Lower lobe of right lung (tissue), 2 donors: ENCODE measurements around the gene PPIL4. TPM values are rescaled to one million over a fixed set of nuclear protein-coding genes. Genes with fewer than 3 reads are reported as not detected.
A peak's percentile ranks its signal among the peaks of the same experiment; 100 is the strongest.

ENCODE experiments used
- ATAC-seq, 2 donors: fragments of 200-7000 bp; cut with Tn5 transposase; one replicate each; pipeline ENCODE4 v1.9.1; 2020 to 2022; ENCODE audit warnings: mild to moderate bottlenecking in 2 of 2, moderate library complexity in 2 of 2
- DNase-seq: peaks from one replicate; pipeline ENCODE4 v3.0.0-alpha.2; 2020
- H3K27ac ChIP-seq: fragments of 200-600 bp; one replicate; pipeline ENCODE4 v1.8.0; 2022
- H3K27me3 ChIP-seq: fragments of 200-600 bp; one replicate; pipeline ENCODE4 v1.8.0; 2022; ENCODE audit warnings: low read depth
- H3K36me3 ChIP-seq: fragments of 200-600 bp; one replicate; pipeline ENCODE4 v1.8.0; 2022; ENCODE audit warnings: mild to moderate bottlenecking
- H3K4me1 ChIP-seq: fragments of 200-600 bp; one replicate; pipeline ENCODE4 v1.8.0; 2022
- H3K4me3 ChIP-seq: fragments of 200-600 bp; one replicate; pipeline ENCODE4 v1.8.0; 2022; ENCODE audit warnings: mild to moderate bottlenecking
- H3K9me3 ChIP-seq: fragments of 200-600 bp; one replicate; pipeline ENCODE4 v1.8.0; 2022
- CTCF ChIP-seq: fragments of 200-600 bp; IDR thresholded peaks from one replicate; pipeline ENCODE4 v1.8.0; 2022; ENCODE audit warnings: antibody characterized with exemption, mild to moderate bottlenecking
- intact Hi-C: fragments of 100-400 bp; cut with DNase I; formaldehyde crosslinking; loops from one replicate; pipeline ENCODE4 v1.11.0; 2022
- total RNA-seq: library from RNA; stranded (reverse); fragmentation: NEBNext Ultra II Directional; extraction: Animal tissue kit (Norgen Biotek cat#: 25700); gene quantifications from one replicate; pipeline ENCODE4 v1.2.1, GENCODE V29; 2021
- donor health status: DM: no; HTN: yes; CAD: no; lungs with severe emphysema.

The PPIL4 gene
- total RNA-seq, 1 donor from 2014 or later = 28.9 TPM

GRCh38 chr6:149580880-149581279 is 35.0 kb upstream of the PPIL4 start:
- DNase-seq = no peak
- Histone ChIP-seq H3K4me1 (no peaks in the 10 kb centered on the region), H3K27ac (no peak overlapping the region), H3K9me3 (no peaks in the 10 kb centered on the region), H3K4me3 (no peak overlapping the region), H3K27me3 (no peaks in the 10 kb centered on the region), H3K36me3 (peaks cover 73% of the 10 kb centered on the region)
- intact Hi-C loops = no loop called here
- TF ChIP-seq CTCF = no peak
- no peak for ATAC-seq

GRCh38 chr6:149567945-149568585 is 22.2 kb upstream of the PPIL4 start:
- TF ChIP-seq CTCF = no peak
- Histone ChIP-seq H3K9me3 (no peaks in the 10 kb centered on the region), H3K4me1 (peaks cover 20% of the 10 kb centered on the region), H3K27ac (no peak overlapping the region), H3K27me3 (no peaks in the 10 kb centered on the region), H3K4me3 (no peak overlapping the region), H3K36me3 (no peaks in the 10 kb centered on the region)
- ATAC-seq = no peak
- no peak for DNase-seq
- intact Hi-C loops = no loop called here

- no peak for TF ChIP-seq CTCF
- DNase-seq = no peak
- Histone ChIP-seq H3K4me3 (peak overlapping the region; percentile 95), H3K9me3 (no peaks in the 10 kb centered on the region), H3K27ac (peak overlapping the region; percentile 95), H3K36me3 (no peaks in the 10 kb centered on the region), H3K27me3 (no peaks in the 10 kb centered on the region), H3K4me1 (peaks cover 20% of the 10 kb centered on the region)
- intact Hi-C loops = no loop called here
- ATAC-seq = no peak
These were observed 21.3 kb upstream of the PPIL4 start for GRCh38 chr6:149567194-149567586.

GRCh38 chr6:149566410-149567193 is 20.8 kb upstream of the PPIL4 start:
- ATAC-seq = peak; percentile 67 to 71
- peak overlapping the region; percentile 95 for H3K27ac ChIP-seq
- no peaks in the 10 kb centered on the region for H3K27me3 ChIP-seq
- peak; percentile 72 for DNase-seq
- no peak for TF ChIP-seq CTCF
- peaks cover 20% of the 10 kb centered on the region for H3K4me1 ChIP-seq
- H3K4me3 ChIP-seq = peak overlapping the region; percentile 95
- no peaks in the 10 kb centered on the region for H3K9me3 ChIP-seq
- intact Hi-C loops = no loop called here
- H3K36me3 ChIP-seq = no peaks in the 10 kb centered on the region

- H3K4me3 ChIP-seq = peak within 1 kb of the TSS; percentile 95
- no peaks in the 10 kb centered on the region for H3K36me3 ChIP-seq
- peaks cover 20% of the 10 kb centered on the region for H3K4me1 ChIP-seq
- DNase-seq = peak; percentile 93
- no peaks in the 10 kb centered on the region for H3K27me3 ChIP-seq
- intact Hi-C loops = no loop called here
- TF ChIP-seq CTCF = peak; percentile 62
- peak within 1 kb of the TSS; percentile 95 for H3K27ac ChIP-seq
- ATAC-seq = peak; percentile 96 to 98
- no peaks in the 10 kb centered on the region for H3K9me3 ChIP-seq
These were observed 19.9 kb upstream of the PPIL4 start, which contains the start of gene GINM1 for GRCh38 chr6:149565527-149566409. GINM1 (plus strand) TSS chr6:149566375; CDS start chr6:149566415, 40 bp downstream.
